Measurements from ENCODE around the gene AMPD1. TPM values are rescaled to one million over a fixed set of nuclear protein-coding genes. Genes with fewer than 3 reads are reported as not detected.

Gene AMPD1
- polyA plus RNA-seq, 1 of the 3 experiments (the other 2 are of a cell fraction), result not detected

DNA sequence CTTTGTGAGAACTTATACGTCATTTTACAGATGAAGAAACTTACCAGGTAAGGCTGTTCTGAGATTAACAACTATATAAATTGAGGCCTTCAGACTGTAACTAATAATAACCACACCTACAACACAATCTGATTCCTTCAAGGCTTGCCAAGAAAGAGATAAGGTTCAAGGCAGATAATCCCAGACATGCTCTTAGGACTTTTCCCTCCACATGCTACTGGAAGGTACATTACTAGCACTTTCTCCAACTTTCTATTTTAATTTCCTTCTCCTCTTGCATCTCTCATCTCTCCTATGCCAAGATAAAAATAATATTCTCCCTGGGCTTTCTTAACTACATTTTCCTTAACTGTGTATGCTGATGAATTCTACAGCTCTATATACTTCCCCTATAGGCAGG, 40.1 kb upstream of the AMPD1 start:
- Histone ChIP-seq H3K79me2 (ENCODE audit: insufficient read depth) (peaks cover 92% of the 10 kb centered on the region), H3K4me3 (ENCODE audit: low read depth in 2 of 2, low read length in 1 of 2) (no peak overlapping the region), H3K4me1 (ENCODE audit: control insufficient read depth in 1 of 2, insufficient read depth in 2 of 2, low read depth in 1 of 2, low read length in 1 of 2) (no peaks in the 10 kb centered on the region), H3K9me3 (no peaks in the 10 kb centered on the region), H3K4me2 (no peak overlapping the region), H3K9ac (no peak overlapping the region), H3K36me3 (replicated peaks in 1 of 2; ENCODE audit: control insufficient read depth in 1 of 2, insufficient read depth in 2 of 2, low read length in 1 of 2) (peaks cover 89 to 92% of the 10 kb centered on the region in 2 experiments), H3F3A (replicated peaks; ENCODE audit: insufficient read depth) (peaks cover 4% of the 10 kb centered on the region), H4K20me1 (ENCODE audit: insufficient read depth) (peaks cover 25% of the 10 kb centered on the region; the same call in 1 of the 2 replicates), H3K27me3 (ENCODE audit: insufficient read depth) (no peaks in the 10 kb centered on the region), H3K9me2 (no peaks in the 10 kb centered on the region), H3K27ac (ENCODE audit: low read depth in 2 of 2, low read length in 1 of 2) (no peak overlapping the region), H2AFZ (ENCODE audit: low read depth) (no peak overlapping the region)
- TF ChIP-seq GABPA (IDR thresholded peaks at IDR 0.05; ENCODE audit: low read depth), result no peak
- TF ChIP-seq, protein P1, sequence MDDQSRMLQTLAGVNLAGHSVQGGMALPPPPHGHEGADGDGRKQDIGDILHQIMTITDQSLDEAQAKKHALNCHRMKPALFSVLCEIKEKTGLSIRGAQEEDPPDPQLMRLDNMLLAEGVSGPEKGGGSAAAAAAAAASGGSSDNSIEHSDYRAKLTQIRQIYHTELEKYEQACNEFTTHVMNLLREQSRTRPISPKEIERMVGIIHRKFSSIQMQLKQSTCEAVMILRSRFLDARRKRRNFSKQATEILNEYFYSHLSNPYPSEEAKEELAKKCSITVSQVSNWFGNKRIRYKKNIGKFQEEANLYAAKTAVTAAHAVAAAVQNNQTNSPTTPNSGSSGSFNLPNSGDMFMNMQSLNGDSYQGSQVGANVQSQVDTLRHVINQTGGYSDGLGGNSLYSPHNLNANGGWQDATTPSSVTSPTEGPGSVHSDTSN (IDR thresholded peaks at IDR 0.05), result no peak
- no peak for TF ChIP-seq MXI1 (IDR thresholded peaks at IDR 0.05; ENCODE audit: low read depth, low read length)
- TF ChIP-seq SMC3 (IDR thresholded peaks at IDR 0.05; ENCODE audit: low read depth, low read length), result no peak
- TF ChIP-seq, protein P2, sequence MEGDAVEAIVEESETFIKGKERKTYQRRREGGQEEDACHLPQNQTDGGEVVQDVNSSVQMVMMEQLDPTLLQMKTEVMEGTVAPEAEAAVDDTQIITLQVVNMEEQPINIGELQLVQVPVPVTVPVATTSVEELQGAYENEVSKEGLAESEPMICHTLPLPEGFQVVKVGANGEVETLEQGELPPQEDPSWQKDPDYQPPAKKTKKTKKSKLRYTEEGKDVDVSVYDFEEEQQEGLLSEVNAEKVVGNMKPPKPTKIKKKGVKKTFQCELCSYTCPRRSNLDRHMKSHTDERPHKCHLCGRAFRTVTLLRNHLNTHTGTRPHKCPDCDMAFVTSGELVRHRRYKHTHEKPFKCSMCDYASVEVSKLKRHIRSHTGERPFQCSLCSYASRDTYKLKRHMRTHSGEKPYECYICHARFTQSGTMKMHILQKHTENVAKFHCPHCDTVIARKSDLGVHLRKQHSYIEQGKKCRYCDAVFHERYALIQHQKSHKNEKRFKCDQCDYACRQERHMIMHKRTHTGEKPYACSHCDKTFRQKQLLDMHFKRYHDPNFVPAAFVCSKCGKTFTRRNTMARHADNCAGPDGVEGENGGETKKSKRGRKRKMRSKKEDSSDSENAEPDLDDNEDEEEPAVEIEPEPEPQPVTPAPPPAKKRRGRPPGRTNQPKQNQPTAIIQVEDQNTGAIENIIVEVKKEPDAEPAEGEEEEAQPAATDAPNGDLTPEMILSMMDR (IDR thresholded peaks at IDR 0.05), result no peak
- TF ChIP-seq, protein P3, sequence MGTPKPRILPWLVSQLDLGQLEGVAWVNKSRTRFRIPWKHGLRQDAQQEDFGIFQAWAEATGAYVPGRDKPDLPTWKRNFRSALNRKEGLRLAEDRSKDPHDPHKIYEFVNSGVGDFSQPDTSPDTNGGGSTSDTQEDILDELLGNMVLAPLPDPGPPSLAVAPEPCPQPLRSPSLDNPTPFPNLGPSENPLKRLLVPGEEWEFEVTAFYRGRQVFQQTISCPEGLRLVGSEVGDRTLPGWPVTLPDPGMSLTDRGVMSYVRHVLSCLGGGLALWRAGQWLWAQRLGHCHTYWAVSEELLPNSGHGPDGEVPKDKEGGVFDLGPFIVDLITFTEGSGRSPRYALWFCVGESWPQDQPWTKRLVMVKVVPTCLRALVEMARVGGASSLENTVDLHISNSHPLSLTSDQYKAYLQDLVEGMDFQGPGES (IDR thresholded peaks at IDR 0.05; ENCODE audit: low read depth, low read length), result no peak
- no peak for TF ChIP-seq EP300 (IDR thresholded peaks at IDR 0.05; ENCODE audit: borderline replicate concordance in 1 of 2, low read depth in 1 of 2, low read length in 1 of 2)
- no peak for TF ChIP-seq FOXJ3 (CRISPR knock-in tag; IDR thresholded peaks at IDR 0.05)
- no peak for TF ChIP-seq TEAD4 (IDR thresholded peaks at IDR 0.05; ENCODE audit: borderline replicate concordance, insufficient read depth)
- no peak for TF ChIP-seq FOXM1 (IDR thresholded peaks at IDR 0.05; ENCODE audit: low read depth)
- no peak for TF ChIP-seq RCOR1 (IDR thresholded peaks at IDR 0.05; ENCODE audit: low read length)
- TF ChIP-seq, protein P4, sequence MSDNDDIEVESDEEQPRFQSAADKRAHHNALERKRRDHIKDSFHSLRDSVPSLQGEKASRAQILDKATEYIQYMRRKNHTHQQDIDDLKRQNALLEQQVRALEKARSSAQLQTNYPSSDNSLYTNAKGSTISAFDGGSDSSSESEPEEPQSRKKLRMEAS (IDR thresholded peaks at IDR 0.05; ENCODE audit: low read depth), result no peak
- TF ChIP-seq, protein P5, sequence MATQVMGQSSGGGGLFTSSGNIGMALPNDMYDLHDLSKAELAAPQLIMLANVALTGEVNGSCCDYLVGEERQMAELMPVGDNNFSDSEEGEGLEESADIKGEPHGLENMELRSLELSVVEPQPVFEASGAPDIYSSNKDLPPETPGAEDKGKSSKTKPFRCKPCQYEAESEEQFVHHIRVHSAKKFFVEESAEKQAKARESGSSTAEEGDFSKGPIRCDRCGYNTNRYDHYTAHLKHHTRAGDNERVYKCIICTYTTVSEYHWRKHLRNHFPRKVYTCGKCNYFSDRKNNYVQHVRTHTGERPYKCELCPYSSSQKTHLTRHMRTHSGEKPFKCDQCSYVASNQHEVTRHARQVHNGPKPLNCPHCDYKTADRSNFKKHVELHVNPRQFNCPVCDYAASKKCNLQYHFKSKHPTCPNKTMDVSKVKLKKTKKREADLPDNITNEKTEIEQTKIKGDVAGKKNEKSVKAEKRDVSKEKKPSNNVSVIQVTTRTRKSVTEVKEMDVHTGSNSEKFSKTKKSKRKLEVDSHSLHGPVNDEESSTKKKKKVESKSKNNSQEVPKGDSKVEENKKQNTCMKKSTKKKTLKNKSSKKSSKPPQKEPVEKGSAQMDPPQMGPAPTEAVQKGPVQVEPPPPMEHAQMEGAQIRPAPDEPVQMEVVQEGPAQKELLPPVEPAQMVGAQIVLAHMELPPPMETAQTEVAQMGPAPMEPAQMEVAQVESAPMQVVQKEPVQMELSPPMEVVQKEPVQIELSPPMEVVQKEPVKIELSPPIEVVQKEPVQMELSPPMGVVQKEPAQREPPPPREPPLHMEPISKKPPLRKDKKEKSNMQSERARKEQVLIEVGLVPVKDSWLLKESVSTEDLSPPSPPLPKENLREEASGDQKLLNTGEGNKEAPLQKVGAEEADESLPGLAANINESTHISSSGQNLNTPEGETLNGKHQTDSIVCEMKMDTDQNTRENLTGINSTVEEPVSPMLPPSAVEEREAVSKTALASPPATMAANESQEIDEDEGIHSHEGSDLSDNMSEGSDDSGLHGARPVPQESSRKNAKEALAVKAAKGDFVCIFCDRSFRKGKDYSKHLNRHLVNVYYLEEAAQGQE (IDR thresholded peaks at IDR 0.05; ENCODE audit: low read depth, low read length), result no peak
- no peak for TF ChIP-seq NFIC (IDR thresholded peaks at IDR 0.05; ENCODE audit: borderline replicate concordance)
- no peak for TF ChIP-seq TCF12 (IDR thresholded peaks at IDR 0.05)
- ChIA-PET POLR2A (no interaction called here), CTCF (interaction anchor here (1.7 kb wide), 1 partner anchor 16 kb away, joined by 5 read pairs; no protein-coding TSS in a partner anchor)
- WGBS (ENCODE audit: low lambda C conversion rate), result 95% methylated on average over 1 of the region's 1 CpG
- DNase-seq, result no peak
